ENCODE measurements around the gene COL6A2. TPM values are rescaled to one million over a fixed set of nuclear protein-coding genes. Genes with fewer than 3 reads are reported as not detected.

The COL6A2 gene
- polyA plus RNA-seq (2012; rRNA removed), result 66.6 and 108 TPM in 2 replicates
- polyA plus RNA-seq (2012; cell fraction: cytosol; rRNA removed), result 38.5 and 67.6 TPM in 2 replicates
- polyA plus RNA-seq (2012; cell fraction: nucleus; rRNA removed), result 184 and 188 TPM in 2 replicates

DNA sequence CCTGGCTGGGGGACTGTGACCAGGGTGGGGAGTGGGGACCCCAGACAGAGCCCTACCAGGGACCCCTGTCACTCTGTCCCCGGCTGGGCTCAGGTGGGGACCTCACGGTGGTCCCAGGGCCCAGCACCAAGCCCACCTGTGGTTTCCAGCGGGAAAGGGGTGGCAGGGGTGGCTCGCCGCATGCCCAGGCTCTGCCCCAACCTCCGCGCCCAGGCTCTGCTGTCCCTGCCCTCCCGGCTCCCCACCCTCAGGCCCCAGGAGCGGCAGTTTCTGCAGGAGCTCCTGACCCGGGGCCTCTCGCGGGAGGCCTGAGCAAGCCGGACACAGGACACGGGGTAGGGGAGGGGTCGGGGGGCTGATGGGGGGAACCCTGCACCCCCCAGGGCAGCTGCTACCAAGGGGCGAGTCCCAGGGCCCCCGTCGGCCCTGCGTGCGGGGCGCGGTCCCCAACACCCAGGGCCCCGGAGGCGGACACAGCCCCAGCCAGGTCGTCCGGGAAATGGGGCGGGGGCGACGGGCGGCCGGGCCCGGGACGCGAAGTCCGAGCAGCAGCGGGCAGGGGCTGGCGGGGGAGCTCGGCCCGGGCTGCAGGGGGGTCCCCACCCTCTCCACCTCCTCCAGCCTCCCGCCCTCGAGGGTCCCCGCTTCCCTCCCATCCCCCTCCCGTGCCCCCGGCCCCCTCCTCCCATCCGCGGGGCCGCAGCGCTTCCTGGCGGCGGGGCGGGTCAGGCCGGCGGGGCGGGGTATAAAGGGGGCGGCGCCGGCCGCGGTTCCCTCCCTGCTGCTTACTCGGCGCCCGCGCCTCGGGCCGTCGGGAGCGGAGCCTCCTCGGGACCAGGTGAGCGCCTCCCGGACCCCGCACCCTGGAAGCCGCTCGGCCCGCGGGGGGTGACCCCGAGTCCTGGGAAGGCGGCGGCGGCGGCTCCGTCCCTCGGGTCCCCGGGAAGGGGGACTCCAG lies at the start of gene COL6A2:
Gene COL6A2, plus strand, starts transcription at position 777 of the 958 bp plus-strand sequence.
- Histone ChIP-seq H3K4me3 (ENCODE audit: low read depth in 2 of 2, low read length in 1 of 2) (peak within 1 kb of the TSS; percentile 66 to 67), H3K9ac (peak within 1 kb of the TSS; percentile 75), H3K9me3 (peaks cover 15% of the 10 kb centered on the region; the same call in 1 of the 2 replicates), H3F3A (replicated peaks; ENCODE audit: insufficient read depth) (peaks cover 6% of the 10 kb centered on the region), H2AFZ (ENCODE audit: low read depth) (peak within 1 kb of the TSS; percentile 65), H3K27ac (ENCODE audit: low read depth in 2 of 2, low read length in 1 of 2) (peak within 1 kb of the TSS in 1 of 2 experiments; percentile 59; a peak in 1 of 4 replicates), H3K9me2 (no peaks in the 10 kb centered on the region), H3K79me2 (ENCODE audit: insufficient read depth) (peaks cover 40% of the 10 kb centered on the region), H3K27me3 (ENCODE audit: insufficient read depth) (no peaks in the 10 kb centered on the region), H3K36me3 (replicated peaks in 1 of 2; ENCODE audit: control insufficient read depth in 1 of 2, insufficient read depth in 2 of 2, low read length in 1 of 2) (peaks cover 0 to 27% of the 10 kb centered on the region in 2 experiments), H3K4me2 (peak within 1 kb of the TSS; percentile 90), H4K20me1 (ENCODE audit: insufficient read depth) (peaks cover 2% of the 10 kb centered on the region; the same call in 1 of the 2 replicates), H3K4me1 (ENCODE audit: control insufficient read depth in 1 of 2, insufficient read depth in 2 of 2, low read depth in 1 of 2, low read length in 1 of 2) (peaks cover 0 to 6% of the 10 kb centered on the region in 2 experiments; a peak in 1 of 4 replicates)
- TF ChIP-seq POLR2AphosphoS5 (IDR thresholded peaks at IDR 0.05; ENCODE audit: low read depth, low read length) (peak; percentile 42; the same call in 1 of the 2 replicates), JUND (IDR thresholded peaks at IDR 0.05) (no peak), TAF1 (IDR thresholded peaks at IDR 0.05; ENCODE audit: borderline replicate concordance, low read depth, low read length) (peak; percentile 40; the same call in 1 of the 2 replicates), TEAD4 (IDR thresholded peaks at IDR 0.05; ENCODE audit: borderline replicate concordance, insufficient read depth) (no peak), GABPA (IDR thresholded peaks at IDR 0.05; ENCODE audit: low read depth) (no peak), RAD21 (IDR thresholded peaks at IDR 0.05; ENCODE audit: low read length) (peak; percentile 21; the same call in 1 of the 2 replicates), ELF1 (IDR thresholded peaks at IDR 0.05) (no peak), FOXJ3 (CRISPR knock-in tag; IDR thresholded peaks at IDR 0.05) (no peak), SMC3 (IDR thresholded peaks at IDR 0.05; ENCODE audit: low read depth, low read length) (peak; percentile 12; the same call in 1 of the 2 replicates), RFX5 (IDR thresholded peaks at IDR 0.05; ENCODE audit: low read length) (no peak)
- TF ChIP-seq, protein P1, sequence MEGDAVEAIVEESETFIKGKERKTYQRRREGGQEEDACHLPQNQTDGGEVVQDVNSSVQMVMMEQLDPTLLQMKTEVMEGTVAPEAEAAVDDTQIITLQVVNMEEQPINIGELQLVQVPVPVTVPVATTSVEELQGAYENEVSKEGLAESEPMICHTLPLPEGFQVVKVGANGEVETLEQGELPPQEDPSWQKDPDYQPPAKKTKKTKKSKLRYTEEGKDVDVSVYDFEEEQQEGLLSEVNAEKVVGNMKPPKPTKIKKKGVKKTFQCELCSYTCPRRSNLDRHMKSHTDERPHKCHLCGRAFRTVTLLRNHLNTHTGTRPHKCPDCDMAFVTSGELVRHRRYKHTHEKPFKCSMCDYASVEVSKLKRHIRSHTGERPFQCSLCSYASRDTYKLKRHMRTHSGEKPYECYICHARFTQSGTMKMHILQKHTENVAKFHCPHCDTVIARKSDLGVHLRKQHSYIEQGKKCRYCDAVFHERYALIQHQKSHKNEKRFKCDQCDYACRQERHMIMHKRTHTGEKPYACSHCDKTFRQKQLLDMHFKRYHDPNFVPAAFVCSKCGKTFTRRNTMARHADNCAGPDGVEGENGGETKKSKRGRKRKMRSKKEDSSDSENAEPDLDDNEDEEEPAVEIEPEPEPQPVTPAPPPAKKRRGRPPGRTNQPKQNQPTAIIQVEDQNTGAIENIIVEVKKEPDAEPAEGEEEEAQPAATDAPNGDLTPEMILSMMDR (IDR thresholded peaks at IDR 0.05), result peak; percentile 30
- TF ChIP-seq, protein P2, sequence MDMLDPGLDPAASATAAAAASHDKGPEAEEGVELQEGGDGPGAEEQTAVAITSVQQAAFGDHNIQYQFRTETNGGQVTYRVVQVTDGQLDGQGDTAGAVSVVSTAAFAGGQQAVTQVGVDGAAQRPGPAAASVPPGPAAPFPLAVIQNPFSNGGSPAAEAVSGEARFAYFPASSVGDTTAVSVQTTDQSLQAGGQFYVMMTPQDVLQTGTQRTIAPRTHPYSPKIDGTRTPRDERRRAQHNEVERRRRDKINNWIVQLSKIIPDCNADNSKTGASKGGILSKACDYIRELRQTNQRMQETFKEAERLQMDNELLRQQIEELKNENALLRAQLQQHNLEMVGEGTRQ (IDR thresholded peaks at IDR 0.05; ENCODE audit: borderline replicate concordance, low read depth, low read length), result no peak
- ChIA-PET POLR2A (interaction anchor here (0.7 to 1.0 kb wide), 3 partner anchors 19 to 124 kb away, joined by 3 read pairs; no protein-coding TSS in a partner anchor), CTCF (interaction anchor here (0.7 to 1.9 kb wide), 8 partner anchors 17 to 133 kb away, joined by 3 to 11 read pairs (median 4); no protein-coding TSS in a partner anchor)
- 7% methylated on average over 5 of the region's 83 CpGs for WGBS (ENCODE audit: low lambda C conversion rate)
- DNase-seq, result peak; percentile 97

Measured in SK-N-SH (cell line).